SIG-M5 (cell line): Measurements from ENCODE around the gene TRIP12.
"Not testable (repeated sequence)": the region's sequence is repeated elsewhere in the genome, so short reads cannot be mapped to it uniquely, and the experiment has no call there.

ENCODE experiments used
- DNase-seq: peaks from one replicate; lab custom pipeline; 2025; lab: John Stamatoyannopoulos, UW

Gene TRIP12

DNA sequence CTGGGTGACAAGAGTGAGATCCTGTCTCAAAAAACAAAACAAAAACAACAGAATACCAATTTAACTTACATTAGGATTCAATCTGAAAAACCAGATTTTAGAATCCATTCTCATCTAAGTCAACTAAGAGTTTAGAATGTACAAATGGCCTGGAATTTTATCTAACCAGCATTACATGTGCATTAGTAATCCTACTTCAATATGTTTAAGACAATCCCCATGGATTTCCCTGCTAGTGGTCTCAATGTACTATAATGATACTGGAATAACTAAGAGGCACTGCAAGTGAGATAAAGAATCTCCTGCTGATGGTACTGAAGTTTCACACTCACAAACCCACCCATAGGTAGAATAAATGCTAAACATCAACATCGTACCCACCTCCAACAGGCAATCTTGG, 153.6 kb downstream of the TRIP12 start:
- no peak for DNase-seq

- DNase-seq, result no peak
Observed at GRCh38 chr2:229765721-229766120, 156.1 kb downstream of the TRIP12 start.

DNA sequence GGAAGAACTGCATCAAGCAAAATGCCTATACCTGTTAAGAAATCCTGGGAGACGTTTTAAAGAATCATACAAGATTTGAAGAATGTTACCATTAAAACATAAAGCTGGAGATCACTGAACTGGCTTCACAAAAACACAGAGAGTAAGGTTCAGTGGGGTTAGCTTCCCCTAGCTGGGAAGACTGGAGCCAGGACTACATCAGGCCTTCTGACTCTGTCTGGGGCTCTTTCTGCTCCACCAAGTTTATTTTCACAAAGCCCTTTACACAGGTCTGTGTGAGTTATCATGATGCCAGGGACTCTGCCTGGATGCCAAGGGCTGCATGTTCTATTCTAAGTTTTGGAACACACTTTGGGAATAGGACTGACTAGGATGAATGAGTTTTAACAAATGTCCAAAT, 160.1 kb downstream of the TRIP12 start:
- no peak for DNase-seq

- not testable (repeated sequence) for DNase-seq
Observed at GRCh38 chr2:229757462-229757861, 164.3 kb downstream of the TRIP12 start.

DNA sequence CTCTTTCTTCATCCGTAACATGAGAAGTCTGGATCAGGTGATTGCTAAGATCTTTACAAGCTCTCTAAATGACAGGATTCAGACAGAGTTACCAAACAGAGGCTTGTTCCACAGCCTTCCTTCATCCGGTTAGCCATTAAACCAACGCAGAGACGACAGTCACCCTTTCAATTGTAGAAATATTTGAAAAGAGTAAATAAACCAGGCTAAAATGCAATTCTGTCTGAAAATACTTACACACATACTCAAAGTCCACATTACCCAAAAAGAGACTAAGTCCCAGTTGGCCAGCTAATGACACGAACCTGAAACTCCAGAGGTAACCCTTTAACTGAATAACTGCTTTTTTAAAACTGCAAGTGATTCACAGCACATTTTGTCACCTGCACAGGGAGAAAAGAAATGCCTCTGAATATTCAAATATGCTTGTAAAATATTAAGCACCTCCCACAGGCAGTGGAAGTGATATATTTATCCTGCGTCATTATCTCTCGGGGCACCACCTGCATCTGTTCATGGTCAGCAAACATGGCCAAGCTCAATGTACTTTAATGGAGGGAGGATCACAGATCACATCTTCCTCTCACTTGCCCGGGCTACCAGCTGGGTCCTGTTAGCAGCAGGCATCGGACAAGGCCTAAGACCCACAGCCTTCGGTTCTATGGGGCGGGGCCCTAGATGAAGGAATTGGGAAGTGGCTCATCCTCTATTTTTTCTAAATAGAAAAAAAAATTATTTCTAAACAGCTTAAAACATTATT, 168.7 kb downstream of the TRIP12 start:
- DNase-seq, result no peak

DNA sequence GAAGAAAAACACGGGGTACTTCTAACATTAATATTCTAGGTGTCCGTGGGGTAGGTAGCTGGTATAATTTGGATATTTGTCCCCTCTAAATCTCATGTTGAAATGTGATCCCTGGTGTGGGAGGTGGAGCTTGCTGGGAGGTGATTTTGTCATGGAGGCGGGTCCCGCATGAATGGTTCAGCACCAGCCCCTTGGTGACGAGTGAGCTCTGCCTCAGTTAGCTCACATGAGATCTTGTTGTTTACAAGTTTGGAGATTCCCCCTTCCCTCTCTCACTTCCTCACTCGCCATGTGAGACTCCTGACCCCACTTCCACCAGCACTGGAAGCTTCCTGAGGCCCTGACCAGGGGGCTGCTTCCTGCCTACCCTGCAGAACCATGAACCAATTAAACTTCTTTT, 172.0 kb downstream of the TRIP12 start:
- no peak for DNase-seq

GRCh38 chr2:229748950-229749349, 172.9 kb downstream of the TRIP12 start:
- DNase-seq, result no peak

GRCh38 chr2:229742691-229743090, 179.1 kb downstream of the TRIP12 start:
- DNase-seq, result not testable (repeated sequence)

- no peak for DNase-seq
Observed at GRCh38 chr2:229740279-229740678, 181.5 kb downstream of the TRIP12 start.

DNA sequence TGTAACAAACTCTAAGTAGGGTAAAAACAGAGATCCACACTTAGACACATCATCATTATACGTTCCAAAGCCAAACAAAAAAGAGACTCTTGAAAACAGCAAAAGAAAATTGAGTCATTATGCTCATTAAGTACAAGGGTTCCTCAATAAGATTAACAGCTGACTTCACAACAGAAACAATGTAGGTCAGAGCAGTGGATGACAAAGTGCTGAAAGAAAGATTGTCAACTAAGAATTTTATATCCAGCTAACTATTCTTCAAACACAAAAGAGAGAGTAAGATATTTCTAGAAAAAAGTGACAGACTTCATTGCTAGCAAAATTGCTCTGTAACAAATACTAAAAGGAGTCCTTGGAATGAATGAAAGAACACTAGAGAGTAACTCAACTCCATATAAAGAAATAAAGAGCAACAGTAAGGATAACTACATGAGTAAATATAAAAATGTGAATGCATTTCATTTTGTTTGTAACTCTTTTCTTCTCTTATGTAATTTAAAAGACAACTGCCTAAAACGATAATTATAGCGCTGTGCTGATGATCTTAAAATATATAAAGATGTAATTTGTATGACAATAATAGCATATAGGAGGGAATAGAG, 183.7 kb downstream of the TRIP12 start:
- DNase-seq, result no peak

GRCh38 chr2:229734410-229734809, 187.4 kb downstream of the TRIP12 start:
- no peak for DNase-seq

DNA sequence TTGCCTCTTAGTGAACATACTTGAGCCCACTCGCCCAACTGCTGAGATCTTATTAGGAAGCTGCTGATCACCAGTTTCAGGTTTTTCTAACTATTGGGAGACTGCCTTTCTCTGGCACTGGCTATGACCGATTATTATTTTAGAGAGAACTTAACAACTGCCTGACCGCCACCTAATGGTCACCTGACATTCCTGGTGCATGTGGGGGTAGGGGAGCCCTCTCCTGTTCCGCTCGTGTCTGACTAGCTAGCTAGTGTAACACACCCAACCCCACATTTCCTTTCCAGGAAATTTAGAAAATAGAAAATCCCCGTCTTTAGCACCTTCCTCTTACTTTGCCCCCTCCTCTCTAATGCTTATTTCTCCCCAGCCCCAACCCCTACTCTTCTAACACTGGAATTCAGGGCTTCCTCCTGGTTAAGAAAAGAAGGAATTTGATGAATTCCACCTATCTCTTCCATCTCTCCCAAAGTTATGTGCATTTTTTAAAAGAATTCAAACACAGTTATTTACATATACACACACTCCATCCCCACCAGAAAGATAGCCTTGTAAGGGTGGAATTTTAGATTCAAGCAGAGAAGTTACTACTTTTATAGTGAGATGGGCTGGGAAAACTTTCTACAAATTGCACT, 188.1 kb downstream of the TRIP12 start:
- no peak for DNase-seq

GRCh38 chr2:229732897-229733296, 188.9 kb downstream of the TRIP12 start:
- no peak for DNase-seq

DNA sequence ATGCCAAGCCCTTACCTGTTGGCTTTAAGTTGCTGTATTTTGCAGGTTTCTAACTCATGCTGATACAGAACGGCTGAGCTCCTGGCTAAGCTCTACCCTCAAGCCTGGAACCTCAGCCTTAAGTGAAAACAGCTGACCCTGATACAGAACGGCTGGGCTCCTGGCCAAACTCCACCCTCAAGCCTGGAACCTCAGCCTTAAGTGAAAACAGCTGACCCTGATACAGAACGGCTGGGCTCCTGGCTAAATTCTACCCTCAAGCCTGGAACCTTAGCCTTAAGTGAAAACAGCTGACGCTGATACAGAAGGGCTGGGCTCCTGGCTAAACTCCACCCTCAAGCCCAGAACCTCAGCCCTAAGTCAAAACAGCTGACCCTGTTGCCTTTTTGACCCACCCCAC, 189.9 kb downstream of the TRIP12 start:
- DNase-seq, result no peak

GRCh38 chr2:229731363-229731762, 190.4 kb downstream of the TRIP12 start:
- DNase-seq, result no peak

- no peak for DNase-seq
Observed at GRCh38 chr2:229728370-229728769, 193.4 kb downstream of the TRIP12 start.

DNA sequence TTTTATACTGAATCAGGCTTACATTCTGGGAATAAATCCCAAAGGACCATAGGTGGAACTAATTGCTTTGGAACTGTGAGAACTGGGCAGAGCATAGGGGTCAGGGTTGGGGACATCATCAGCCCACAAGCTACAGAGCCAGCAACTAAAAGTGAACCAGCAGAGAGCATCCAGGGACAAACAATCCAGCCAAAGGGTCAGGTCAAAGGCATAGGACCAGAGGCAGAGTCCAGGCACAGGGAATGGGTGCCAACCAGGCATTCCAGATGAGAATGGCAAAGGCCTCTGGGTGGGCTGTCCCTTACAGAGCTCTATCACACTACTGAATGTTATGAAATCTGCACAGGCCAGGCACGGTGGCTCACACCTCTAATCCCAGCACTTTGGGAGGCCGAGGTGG, 195.2 kb downstream of the TRIP12 start:
- no peak for DNase-seq

DNA sequence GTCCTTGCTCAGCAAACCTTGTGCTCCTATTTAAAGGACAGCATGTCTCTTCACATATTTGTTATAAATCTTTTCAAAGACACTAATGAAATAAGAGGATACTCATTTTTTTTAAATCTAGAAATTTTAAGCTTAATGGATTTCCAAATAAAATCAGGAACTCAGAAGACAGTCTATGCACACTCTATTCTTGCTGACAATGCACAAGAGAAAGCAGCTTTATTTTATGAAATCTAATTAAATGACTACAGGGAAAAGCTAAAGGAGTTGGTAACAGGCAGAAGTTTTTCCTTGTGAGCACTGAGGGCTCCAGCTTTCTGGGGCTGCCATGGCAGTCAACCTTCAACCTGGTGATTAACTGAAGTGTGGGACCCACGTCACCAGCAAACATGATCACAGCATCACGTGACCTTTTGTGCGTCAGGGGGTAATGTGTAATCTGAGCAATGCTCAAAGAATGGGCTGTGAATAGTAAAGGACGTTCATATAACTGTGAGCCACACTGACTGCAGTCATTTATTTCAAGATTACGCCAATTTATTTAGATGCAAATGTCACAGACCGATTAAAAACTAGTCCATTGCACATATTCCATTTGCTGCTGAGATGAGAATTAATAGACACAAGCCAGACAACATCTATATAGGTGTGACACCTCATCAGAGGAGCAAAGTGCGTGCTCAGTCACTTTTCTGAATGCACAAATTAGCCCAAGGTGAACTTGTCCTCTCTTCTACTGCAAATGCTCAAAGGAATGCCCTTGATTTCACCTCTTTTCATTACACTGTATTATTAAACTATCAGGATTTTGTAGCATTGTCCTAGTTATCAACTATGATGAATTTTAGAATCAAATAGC, 195.9 kb downstream of the TRIP12 start:
- DNase-seq, result no peak

DNA sequence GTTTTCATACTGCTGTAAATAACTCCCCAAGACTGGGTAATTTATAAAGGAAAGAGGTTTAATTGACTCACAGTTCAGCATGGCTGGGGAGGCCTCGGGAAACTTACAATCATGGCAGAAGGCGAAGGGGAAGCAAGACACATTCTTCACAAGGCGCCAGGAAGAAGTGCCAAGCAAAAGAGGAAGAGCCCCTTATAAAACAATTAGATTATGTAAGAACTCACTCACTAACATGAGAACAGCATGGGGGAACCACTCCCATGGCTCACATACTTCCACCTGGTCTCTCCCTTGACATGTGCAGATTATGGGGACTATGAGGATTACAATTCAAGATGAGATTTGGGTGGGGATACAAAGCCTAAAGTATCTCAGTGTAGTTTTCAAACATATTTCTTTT, 198.6 kb downstream of the TRIP12 start:
- not testable (repeated sequence) for DNase-seq

DNA sequence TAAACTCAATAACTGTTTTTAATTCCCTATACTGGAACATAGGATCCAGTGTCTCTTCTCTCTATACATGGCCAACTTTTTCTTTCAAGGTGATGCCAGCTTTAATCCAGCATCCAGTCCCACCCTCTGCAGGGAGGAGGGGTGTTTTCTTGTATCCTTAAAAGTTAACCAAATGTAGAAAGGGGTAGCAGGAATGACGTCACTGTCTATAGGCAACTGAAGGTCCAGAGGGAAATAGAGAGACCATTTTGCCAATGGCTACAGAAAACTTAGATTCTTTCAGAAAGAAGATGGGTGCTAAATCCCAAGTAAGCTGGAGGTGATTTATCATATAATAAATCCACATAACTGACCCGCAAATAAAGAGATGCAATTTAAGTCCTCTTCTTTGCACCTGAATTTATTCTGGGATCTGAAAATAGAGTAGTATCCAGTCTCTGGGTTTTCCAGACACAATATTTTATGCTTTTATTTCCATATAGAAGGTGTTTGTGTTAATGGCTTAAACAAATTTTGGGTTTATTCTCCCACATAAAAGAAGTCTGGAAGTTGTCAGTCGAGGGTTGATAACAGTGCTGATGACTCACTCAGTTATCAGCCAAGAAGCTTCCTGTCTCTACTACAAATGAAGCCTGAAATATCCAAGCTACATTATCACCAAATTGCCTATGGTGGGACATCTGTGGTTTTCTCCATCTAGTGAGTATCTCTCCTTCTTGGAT, 201.7 kb downstream of the TRIP12 start:
- DNase-seq, result no peak

DNA sequence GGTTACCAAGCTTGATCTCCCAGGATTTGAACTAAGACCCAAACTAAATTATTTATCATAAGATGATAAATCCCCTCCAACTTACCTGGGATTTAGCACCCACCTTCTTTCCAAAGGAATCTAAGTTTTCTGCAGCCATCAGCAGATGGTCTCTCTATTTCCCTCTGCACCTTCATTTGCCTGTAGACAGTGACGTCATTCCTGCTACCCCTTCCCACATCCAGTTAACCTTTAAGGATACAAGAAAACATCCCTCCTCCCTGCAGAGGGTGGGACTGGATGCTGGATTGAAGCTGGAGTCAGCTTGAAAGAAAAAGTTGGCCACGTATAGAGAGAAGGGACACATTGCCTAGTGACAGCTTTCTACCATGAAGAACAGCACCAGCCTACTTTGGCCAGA, 203.8 kb downstream of the TRIP12 start:
- DNase-seq, result no peak
